Esophagus squamous epithelium (tissue), 4 donors: Measurements from ENCODE around the gene PHTF2.

Experiments used
- POLR2A ChIP-seq, 4 donors: fragments of 450-650 bp; IDR thresholded peaks; one replicate each; pipeline ENCODE4 v1.6.1; 2017; ENCODE audit warnings: antibody characterized with exemption in 4 of 4, mild to moderate bottlenecking in 4 of 4, moderate library complexity in 3 of 4
- TF ChIP-seq, protein P1 (sequence below), 6 experiments: fragments of 450-650 bp in 4 of 6; fragments of 200-600 bp in 2 of 6; sonication (generic) in 2 of 6; IDR thresholded peaks; one replicate each; pipeline ENCODE4 v1.5.1; 2016 to 2019; ENCODE audit warnings: antibody characterized with exemption in 6 of 6, mild to moderate bottlenecking in 4 of 6, moderate library complexity in 4 of 6

GRCh38 chr7:77800730-77801129, 2.2 kb downstream of the PHTF2 start:
- TF ChIP-seq, protein P1, sequence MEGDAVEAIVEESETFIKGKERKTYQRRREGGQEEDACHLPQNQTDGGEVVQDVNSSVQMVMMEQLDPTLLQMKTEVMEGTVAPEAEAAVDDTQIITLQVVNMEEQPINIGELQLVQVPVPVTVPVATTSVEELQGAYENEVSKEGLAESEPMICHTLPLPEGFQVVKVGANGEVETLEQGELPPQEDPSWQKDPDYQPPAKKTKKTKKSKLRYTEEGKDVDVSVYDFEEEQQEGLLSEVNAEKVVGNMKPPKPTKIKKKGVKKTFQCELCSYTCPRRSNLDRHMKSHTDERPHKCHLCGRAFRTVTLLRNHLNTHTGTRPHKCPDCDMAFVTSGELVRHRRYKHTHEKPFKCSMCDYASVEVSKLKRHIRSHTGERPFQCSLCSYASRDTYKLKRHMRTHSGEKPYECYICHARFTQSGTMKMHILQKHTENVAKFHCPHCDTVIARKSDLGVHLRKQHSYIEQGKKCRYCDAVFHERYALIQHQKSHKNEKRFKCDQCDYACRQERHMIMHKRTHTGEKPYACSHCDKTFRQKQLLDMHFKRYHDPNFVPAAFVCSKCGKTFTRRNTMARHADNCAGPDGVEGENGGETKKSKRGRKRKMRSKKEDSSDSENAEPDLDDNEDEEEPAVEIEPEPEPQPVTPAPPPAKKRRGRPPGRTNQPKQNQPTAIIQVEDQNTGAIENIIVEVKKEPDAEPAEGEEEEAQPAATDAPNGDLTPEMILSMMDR (IDR thresholded peaks at IDR 0.05): no peak
- TF ChIP-seq POLR2A (IDR thresholded peaks at IDR 0.05): no peak
